ENCODE measurements around the gene GPC6.

GPC6 gene

DNA sequence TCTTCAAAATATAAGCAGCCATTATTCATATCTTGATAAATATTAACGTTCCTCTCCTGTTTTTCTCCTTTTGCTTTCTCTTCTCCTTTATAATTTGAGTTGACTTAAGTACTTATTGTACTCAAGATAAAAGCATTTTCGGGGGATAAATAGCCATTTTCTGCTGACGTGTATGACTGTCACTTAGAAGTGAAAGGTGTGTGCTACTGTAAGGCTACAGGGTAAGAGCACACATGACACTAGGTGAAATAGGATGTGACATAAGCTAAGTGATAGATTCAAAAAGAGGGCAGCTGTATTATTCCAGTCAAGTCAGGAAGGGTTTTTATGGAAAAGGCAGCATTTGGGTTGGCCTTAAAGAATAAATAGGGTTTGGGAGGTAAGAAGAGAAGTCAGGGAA, 128.5 kb downstream of the GPC6 start:
- Histone ChIP-seq H3K9me3 (ENCODE audit: low read length) (no peaks in the 10 kb centered on the region), H3K9me2 (ENCODE audit: low read depth, low read length) (no peaks in the 10 kb centered on the region), H3K9ac (ENCODE audit: low read length) (no peak overlapping the region), H3K4me3 (ENCODE audit: low read depth, low read length, poor library complexity, severe bottlenecking) (no peak overlapping the region), H3K79me2 (ENCODE audit: insufficient read depth, low read length) (no peaks in the 10 kb centered on the region), H2AFZ (ENCODE audit: low read length) (no peak overlapping the region), H3F3A (ENCODE audit: insufficient read depth, low read length) (no peaks in the 10 kb centered on the region), H3K4me2 (ENCODE audit: low read length) (no peak overlapping the region), H4K20me1 (ENCODE audit: insufficient read depth, low read length) (no peaks in the 10 kb centered on the region), H3K27ac (ENCODE audit: low read depth, low read length, poor library complexity, severe bottlenecking) (no peak overlapping the region), H3K27me3 (ENCODE audit: insufficient read depth, low read length) (no peaks in the 10 kb centered on the region), H3K36me3 (ENCODE audit: insufficient read depth, low read length) (no peaks in the 10 kb centered on the region), H3K4me1 (ENCODE audit: insufficient read depth, low read length, severe bottlenecking) (no peaks in the 10 kb centered on the region)
- TF ChIP-seq, protein P1, sequence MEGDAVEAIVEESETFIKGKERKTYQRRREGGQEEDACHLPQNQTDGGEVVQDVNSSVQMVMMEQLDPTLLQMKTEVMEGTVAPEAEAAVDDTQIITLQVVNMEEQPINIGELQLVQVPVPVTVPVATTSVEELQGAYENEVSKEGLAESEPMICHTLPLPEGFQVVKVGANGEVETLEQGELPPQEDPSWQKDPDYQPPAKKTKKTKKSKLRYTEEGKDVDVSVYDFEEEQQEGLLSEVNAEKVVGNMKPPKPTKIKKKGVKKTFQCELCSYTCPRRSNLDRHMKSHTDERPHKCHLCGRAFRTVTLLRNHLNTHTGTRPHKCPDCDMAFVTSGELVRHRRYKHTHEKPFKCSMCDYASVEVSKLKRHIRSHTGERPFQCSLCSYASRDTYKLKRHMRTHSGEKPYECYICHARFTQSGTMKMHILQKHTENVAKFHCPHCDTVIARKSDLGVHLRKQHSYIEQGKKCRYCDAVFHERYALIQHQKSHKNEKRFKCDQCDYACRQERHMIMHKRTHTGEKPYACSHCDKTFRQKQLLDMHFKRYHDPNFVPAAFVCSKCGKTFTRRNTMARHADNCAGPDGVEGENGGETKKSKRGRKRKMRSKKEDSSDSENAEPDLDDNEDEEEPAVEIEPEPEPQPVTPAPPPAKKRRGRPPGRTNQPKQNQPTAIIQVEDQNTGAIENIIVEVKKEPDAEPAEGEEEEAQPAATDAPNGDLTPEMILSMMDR (IDR thresholded peaks at IDR 0.05; ENCODE audit: low read length) = no peak
- no peak for TF ChIP-seq EZH2 (IDR thresholded peaks at IDR 0.05; ENCODE audit: borderline replicate concordance, low read length)

DNA sequence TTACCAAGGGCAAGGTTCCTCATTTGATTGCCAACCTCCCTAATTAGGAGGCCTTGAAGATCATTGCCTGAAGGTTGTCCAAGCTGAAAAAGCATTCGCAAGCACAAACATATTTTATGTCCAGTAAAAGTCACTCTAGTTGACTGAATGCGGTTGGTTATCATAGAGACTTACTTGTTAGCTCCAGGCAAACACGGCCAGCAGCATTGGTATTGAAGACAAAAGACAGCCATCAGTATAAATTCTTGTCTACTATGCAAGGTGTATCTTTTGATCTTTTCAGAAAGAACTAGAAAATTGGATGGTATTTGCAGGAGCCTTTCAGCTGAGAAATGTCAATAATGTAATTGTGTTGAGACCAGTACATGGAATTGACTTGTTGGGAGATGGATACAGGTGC, 129.9 kb downstream of the GPC6 start:
- no peaks in the 10 kb centered on the region for H3K9me3 ChIP-seq (ENCODE audit: low read length)
- H3K27ac ChIP-seq (ENCODE audit: low read depth, low read length, poor library complexity, severe bottlenecking) = no peak overlapping the region
- no peaks in the 10 kb centered on the region for H4K20me1 ChIP-seq (ENCODE audit: insufficient read depth, low read length)
- H3K4me2 ChIP-seq (ENCODE audit: low read length) = no peak overlapping the region
- no peaks in the 10 kb centered on the region for H3K36me3 ChIP-seq (ENCODE audit: insufficient read depth, low read length)
- no peaks in the 10 kb centered on the region for H3F3A ChIP-seq (ENCODE audit: insufficient read depth, low read length)
- TF ChIP-seq EZH2 (IDR thresholded peaks at IDR 0.05; ENCODE audit: borderline replicate concordance, low read length) = no peak
- TF ChIP-seq, protein P1 (IDR thresholded peaks at IDR 0.05; ENCODE audit: low read length) = no peak
- H3K27me3 ChIP-seq (ENCODE audit: insufficient read depth, low read length) = no peaks in the 10 kb centered on the region
- H3K9me2 ChIP-seq (ENCODE audit: low read depth, low read length) = no peaks in the 10 kb centered on the region
- H3K4me3 ChIP-seq (ENCODE audit: low read depth, low read length, poor library complexity, severe bottlenecking) = no peak overlapping the region
- H3K9ac ChIP-seq (ENCODE audit: low read length) = no peak overlapping the region
- no peak overlapping the region for H2AFZ ChIP-seq (ENCODE audit: low read length)
- H3K79me2 ChIP-seq (ENCODE audit: insufficient read depth, low read length) = no peaks in the 10 kb centered on the region
- H3K4me1 ChIP-seq (ENCODE audit: insufficient read depth, low read length, severe bottlenecking) = no peaks in the 10 kb centered on the region

DNA sequence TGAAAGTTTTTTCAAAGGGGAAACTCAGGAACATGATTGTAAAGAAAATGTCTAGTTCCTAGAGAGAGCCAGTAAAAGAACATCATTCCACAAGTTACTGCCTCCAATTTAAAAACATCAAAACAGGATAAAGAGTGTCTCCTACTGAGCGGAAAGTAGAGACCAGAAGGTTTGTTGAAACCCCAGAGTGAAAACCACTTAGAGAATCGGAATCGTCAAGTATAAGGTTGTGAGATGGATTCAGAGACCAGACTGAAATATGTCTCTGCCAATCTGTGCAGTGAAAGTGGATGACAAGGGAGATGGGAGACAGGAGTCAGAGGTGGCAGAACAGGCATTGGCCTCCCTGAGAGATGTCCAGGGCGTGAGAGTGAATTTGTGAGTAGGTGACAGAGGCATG, 133.4 kb downstream of the GPC6 start:
- Histone ChIP-seq H3K27me3 (ENCODE audit: insufficient read depth, low read length) (no peaks in the 10 kb centered on the region), H4K20me1 (ENCODE audit: insufficient read depth, low read length) (no peaks in the 10 kb centered on the region), H3K9me2 (ENCODE audit: low read depth, low read length) (no peaks in the 10 kb centered on the region), H3K4me3 (ENCODE audit: low read depth, low read length, poor library complexity, severe bottlenecking) (no peak overlapping the region), H2AFZ (ENCODE audit: low read length) (no peak overlapping the region), H3K79me2 (ENCODE audit: insufficient read depth, low read length) (no peaks in the 10 kb centered on the region), H3K9ac (ENCODE audit: low read length) (no peak overlapping the region), H3K27ac (ENCODE audit: low read depth, low read length, poor library complexity, severe bottlenecking) (no peak overlapping the region), H3K4me2 (ENCODE audit: low read length) (no peak overlapping the region), H3K36me3 (ENCODE audit: insufficient read depth, low read length) (no peaks in the 10 kb centered on the region), H3F3A (ENCODE audit: insufficient read depth, low read length) (no peaks in the 10 kb centered on the region), H3K4me1 (ENCODE audit: insufficient read depth, low read length, severe bottlenecking) (no peaks in the 10 kb centered on the region), H3K9me3 (ENCODE audit: low read length) (no peaks in the 10 kb centered on the region)
- TF ChIP-seq, protein P1 (IDR thresholded peaks at IDR 0.05; ENCODE audit: low read length) = no peak
- no peak for TF ChIP-seq EZH2 (IDR thresholded peaks at IDR 0.05; ENCODE audit: borderline replicate concordance, low read length)

Measured in OCI-LY1 (cell line).